Activated naive CD4-positive, alpha-beta T cell (primary cell): ENCODE data around the gene TDRD12.
"Not testable (repeated sequence)": the region's sequence is repeated elsewhere in the genome, so short reads cannot be mapped to it uniquely, and the experiment has no call there.

Experiments
- DNase-seq, 4 experiments: peaks; one replicate each; lab custom pipeline; 2025; lab: John Stamatoyannopoulos, UW

The TDRD12 gene

GRCh38 chr19:32830231-32831014 is 110.9 kb downstream of the TDRD12 start:
- no peak for DNase-seq

GRCh38 chr19:32831611-32832010 is 112.0 kb downstream of the TDRD12 start:
- DNase-seq = no peak

DNA sequence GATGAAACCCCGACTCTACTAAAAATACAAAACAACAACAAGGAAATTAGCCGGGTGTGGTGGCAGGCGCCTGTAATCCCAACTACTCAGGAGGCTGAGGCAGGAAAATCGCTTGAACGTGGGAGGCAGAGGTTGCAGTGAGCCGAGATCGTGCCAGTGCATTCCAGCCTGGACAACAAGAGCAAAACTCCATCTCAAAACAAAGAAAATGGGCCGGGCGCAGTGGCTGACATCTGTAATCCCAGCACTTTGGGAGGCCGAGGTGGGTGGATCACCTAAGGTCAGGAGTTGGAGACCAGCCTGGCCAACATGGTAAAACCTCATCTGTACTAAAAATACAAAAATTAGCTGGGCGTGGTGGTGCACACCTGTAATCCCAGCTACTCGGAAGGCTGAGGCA is 112.5 kb downstream of the TDRD12 start:
- not testable (repeated sequence) for DNase-seq

DNA sequence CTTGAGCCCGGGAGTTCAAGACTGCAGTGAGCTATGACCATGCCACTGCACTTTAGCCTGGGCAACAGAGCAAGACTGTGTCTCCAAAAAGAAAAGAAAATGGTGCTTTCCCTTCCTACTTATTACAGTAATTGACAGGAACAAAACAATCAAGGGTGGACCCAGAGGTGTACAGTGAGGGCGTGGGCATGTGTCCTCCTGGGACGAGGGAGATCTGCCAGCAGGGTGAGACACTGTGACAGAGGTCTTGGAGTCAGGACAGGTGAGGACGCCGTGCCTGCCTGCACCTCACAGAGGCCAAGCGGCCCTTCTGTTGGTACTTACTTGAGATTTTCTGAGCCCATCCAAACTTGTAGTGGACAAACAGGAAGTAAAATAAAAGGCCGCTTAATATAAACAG is 113.3 kb downstream of the TDRD12 start:
- not testable (repeated sequence) for DNase-seq

DNA sequence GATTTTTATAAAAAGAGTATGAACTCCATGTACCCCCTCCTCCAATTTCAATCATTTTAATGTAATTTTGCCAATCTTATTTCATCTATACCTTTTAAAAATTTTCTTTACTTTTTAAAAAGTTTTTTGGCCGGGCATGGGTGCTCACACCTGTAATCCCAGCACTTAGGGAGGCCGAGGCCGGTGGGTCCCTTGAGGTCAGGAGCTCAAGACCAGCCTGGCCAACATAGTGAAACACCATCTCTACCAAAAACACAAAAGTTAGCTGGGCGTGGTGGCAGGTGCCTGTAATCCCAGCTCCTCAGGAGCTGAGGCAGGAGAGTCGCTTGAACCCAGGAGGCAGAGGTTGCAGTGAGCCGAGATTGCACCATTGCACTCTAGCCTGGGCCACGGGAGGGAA is 113.8 kb downstream of the TDRD12 start:
- DNase-seq = not testable (repeated sequence)

DNA sequence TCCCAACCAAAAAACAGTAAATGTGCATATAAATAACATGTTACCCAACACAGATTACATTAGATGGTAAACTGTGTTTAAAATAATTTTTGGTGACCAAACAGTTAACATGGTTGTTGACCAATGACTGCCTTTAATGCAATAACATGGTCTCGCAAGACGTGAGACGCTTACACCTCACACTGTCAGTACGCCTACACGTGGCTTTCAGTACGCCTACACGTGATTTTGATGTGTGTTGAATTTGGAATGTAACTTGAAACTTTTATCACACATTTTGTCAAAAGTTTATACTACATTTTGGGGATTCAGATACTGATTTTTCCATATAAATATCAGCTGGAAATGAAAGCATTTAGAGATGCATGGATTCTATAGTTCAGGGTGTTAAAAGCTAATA is 118.0 kb downstream of the TDRD12 start:
- no peak for DNase-seq

DNA sequence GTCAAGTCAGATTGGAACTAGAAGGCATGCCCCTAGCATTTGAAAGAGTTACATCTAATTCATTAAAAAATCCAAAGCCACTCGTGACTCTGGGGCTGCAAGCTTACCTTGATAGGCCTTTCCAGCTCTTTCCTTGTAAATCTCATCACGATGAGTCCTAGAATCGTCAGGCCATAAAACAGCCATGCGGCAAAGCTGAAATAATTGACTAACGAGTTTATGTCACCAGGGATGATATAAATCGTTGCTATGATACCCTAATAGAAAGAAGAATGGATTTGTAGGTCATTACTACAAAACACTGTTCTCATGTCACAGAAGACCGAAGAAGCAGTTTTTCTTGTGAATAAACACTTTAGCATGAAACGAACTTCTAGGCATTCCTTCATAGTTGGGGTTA is 122.5 kb downstream of the TDRD12 start:
- DNase-seq = no peak

DNA sequence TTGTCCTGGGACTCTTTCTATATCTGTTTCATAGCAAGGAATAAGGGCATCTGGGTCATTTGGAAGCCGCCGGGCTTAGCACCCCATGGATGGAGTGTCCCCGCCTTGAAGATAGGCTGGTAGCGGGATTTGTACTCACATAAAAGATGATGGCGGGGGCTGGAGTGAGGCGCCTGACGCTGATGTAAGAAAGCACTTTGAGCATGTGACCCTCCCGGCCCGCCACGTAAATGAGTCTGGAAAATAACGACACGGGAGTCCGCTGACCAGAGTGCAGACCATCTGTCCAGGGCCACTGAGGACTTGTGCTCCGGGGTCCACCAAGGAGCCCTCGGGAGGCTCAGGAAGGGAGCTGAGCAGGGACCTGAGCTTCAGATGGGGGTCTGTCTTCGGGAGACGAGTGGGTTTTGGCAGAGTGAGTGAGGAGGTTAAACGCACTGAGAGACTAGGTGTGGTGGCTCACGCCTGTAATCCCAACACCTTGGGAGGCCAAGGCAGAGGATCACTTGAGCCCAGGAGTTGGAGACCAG is 124.2 kb downstream of the TDRD12 start:
- DNase-seq = no peak

- not testable (repeated sequence) for DNase-seq
These were observed 128.5 kb downstream of the TDRD12 start for GRCh38 chr19:32848035-32848434.

- no peak for DNase-seq
These were observed 132.6 kb downstream of the TDRD12 start for GRCh38 chr19:32852216-32852615.

- DNase-seq = not testable (repeated sequence)
These were observed 137.3 kb downstream of the TDRD12 start for GRCh38 chr19:32856818-32857217.

DNA sequence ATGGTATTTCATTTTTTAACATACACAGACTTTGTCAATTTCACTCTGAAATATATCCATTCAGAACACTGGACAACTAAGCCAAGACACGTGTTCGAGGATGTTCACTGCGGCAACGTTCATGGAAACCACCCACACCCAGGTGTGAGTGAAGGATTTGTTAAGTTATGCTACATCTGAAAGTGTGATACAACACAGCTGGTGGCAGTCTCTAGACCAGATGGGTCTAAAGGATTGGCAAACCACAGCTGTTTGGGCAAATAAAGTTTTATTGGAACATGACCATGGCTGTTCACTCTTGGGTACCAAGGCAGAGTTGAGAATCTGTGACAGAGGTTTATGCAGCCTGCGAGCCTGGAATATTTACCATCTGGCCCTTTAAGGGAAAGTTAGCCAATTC is 138.0 kb downstream of the TDRD12 start:
- DNase-seq = no peak

GRCh38 chr19:32858155-32858554 is 138.6 kb downstream of the TDRD12 start:
- DNase-seq = no peak

DNA sequence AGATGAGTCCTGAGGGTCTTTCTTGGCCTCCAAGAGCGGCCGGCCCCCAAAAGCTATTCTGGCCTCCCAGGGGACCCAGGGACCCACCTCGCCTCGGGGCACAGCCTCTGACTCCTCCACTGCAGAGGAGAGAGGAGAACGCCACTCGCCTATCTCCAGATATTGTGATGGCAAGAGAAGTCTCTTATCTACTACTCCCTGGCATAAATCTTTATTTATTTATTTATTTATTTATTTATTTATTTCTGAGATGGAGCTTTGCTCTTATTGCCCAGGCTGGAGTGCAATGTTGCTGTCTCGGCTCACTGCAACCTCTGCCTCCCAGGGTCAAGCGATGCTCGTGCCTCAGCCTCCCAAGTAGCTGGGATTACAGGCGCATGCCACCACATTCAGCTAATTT is 139.0 kb downstream of the TDRD12 start:
- no peak for DNase-seq

DNA sequence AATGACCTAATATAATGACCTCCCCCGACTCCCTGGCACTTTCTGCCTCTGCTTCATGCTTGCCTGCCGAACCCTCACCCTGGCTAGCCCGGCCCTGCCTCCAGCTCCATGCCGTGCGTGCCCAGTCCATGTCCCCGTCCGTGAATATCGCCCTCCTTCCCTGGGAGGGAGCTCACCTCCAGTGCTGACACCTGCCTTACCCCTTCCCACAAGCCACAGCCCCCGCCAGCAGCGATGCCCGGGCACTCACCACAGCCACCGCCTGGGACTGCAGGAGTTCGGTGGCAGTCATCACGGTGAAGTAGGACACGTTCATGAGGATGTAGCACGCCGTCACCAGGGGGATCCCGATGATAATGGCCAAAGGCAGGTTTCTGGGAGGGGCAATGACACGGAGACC is 140.0 kb downstream of the TDRD12 start:
- no peak for DNase-seq

GRCh38 chr19:32861596-32861995 is 142.0 kb downstream of the TDRD12 start:
- DNase-seq = no peak

DNA sequence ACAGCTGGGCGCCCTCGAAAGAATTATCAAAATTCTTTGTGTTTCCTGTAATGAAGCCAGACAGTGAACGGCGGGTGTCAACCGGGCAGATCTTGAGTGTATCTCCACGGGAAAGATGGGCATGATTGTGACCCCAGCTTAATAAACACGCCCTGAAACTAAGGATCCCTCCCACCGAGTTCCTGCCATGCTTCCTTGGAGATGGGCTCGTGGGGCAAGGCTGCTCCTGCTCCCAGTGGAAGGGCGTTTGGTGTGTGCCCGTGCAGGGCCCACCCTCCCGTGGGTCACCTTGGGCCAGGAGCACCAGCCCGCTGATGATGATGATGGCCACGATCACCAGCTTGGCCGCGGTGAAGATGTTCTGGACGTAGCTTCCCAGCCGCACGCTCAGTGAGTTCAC is 142.6 kb downstream of the TDRD12 start:
- DNase-seq = no peak

GRCh38 chr19:32862741-32863140 is 143.2 kb downstream of the TDRD12 start:
- no peak for DNase-seq

- no peak for DNase-seq
These were observed 143.7 kb downstream of the TDRD12 start for GRCh38 chr19:32863301-32863700.

- no peak for DNase-seq
These were observed 144.3 kb downstream of the TDRD12 start for GRCh38 chr19:32863841-32864240.

GRCh38 chr19:32864318-32865007 is 144.9 kb downstream of the TDRD12 start:
- DNase-seq = no peak

DNA sequence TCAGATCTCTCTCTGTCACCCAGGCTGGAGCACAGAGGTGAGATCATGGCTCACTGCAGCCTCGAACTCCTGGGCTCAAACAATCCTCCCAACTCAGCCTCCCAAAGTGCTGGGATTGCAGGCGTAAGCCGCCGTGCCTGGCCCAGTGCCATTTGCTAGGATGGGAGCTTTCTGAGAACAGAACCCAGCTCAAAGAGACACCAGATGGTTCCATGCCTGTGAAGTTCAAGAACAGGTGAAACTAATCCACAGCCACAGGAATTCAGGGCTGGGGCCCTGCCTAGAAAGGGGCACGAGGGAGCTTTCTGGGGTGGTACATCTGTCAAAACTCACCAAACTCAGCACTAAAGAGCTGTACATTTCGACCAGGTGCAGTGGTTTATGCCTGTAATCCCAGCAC is 145.8 kb downstream of the TDRD12 start:
- no peak for DNase-seq

- DNase-seq = no peak
These were observed 146.5 kb downstream of the TDRD12 start for GRCh38 chr19:32866061-32866460.
